ENCODE measurements around the gene CMSS1. TPM values are rescaled to one million over a fixed set of nuclear protein-coding genes. Genes with fewer than 3 reads are reported as not detected.

CMSS1 gene
- total RNA-seq, 1 donor from 2014 or later: 35.7 TPM

GRCh38 chr3:100053951-100054620, 236.4 kb downstream of the CMSS1 start:
- H3K27me3 Mint-ChIP-seq: no peaks in the 10 kb centered on the region
- H3K36me3 Mint-ChIP-seq (ENCODE audit: insufficient read depth): peaks cover 3% of the 10 kb centered on the region
- DNase-seq (ENCODE audit: low spot score, unreplicated experiment): no peak
- H3K27ac Mint-ChIP-seq: peak overlapping the region; percentile 82
- TF ChIP-seq, protein P1, sequence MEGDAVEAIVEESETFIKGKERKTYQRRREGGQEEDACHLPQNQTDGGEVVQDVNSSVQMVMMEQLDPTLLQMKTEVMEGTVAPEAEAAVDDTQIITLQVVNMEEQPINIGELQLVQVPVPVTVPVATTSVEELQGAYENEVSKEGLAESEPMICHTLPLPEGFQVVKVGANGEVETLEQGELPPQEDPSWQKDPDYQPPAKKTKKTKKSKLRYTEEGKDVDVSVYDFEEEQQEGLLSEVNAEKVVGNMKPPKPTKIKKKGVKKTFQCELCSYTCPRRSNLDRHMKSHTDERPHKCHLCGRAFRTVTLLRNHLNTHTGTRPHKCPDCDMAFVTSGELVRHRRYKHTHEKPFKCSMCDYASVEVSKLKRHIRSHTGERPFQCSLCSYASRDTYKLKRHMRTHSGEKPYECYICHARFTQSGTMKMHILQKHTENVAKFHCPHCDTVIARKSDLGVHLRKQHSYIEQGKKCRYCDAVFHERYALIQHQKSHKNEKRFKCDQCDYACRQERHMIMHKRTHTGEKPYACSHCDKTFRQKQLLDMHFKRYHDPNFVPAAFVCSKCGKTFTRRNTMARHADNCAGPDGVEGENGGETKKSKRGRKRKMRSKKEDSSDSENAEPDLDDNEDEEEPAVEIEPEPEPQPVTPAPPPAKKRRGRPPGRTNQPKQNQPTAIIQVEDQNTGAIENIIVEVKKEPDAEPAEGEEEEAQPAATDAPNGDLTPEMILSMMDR (IDR thresholded peaks at IDR 0.05; ENCODE audit: unreplicated experiment): no peak
- H3K9me3 Mint-ChIP-seq (ENCODE audit: low read depth): peaks cover 6% of the 10 kb centered on the region
- H3K4me1 Mint-ChIP-seq (ENCODE audit: low read depth): peaks cover 15% of the 10 kb centered on the region
- H3K4me3 Mint-ChIP-seq (ENCODE audit: low read depth): no peak overlapping the region

GRCh38 chr3:100057716-100058575, 240.3 kb downstream of the CMSS1 start:
- Mint-ChIP-seq H3K27me3 (no peaks in the 10 kb centered on the region), H3K36me3 (ENCODE audit: insufficient read depth) (peaks cover 4% of the 10 kb centered on the region), H3K27ac (no peak overlapping the region), H3K4me1 (ENCODE audit: low read depth) (peaks cover 15% of the 10 kb centered on the region), H3K9me3 (ENCODE audit: low read depth) (peaks cover 6% of the 10 kb centered on the region), H3K4me3 (ENCODE audit: low read depth) (no peak overlapping the region)
- TF ChIP-seq, protein P1 (IDR thresholded peaks at IDR 0.05; ENCODE audit: unreplicated experiment): no peak
- no peak for DNase-seq (ENCODE audit: low spot score, unreplicated experiment)

- no peaks in the 10 kb centered on the region for H3K27me3 Mint-ChIP-seq
- peaks cover 4% of the 10 kb centered on the region for H3K4me1 Mint-ChIP-seq (ENCODE audit: low read depth)
- peaks cover 4% of the 10 kb centered on the region for H3K36me3 Mint-ChIP-seq (ENCODE audit: insufficient read depth)
- TF ChIP-seq, protein P1 (IDR thresholded peaks at IDR 0.05; ENCODE audit: unreplicated experiment): no peak
- no peak overlapping the region for H3K27ac Mint-ChIP-seq
- peaks cover 6% of the 10 kb centered on the region for H3K9me3 Mint-ChIP-seq (ENCODE audit: low read depth)
- no peak for DNase-seq (ENCODE audit: low spot score, unreplicated experiment)
- H3K4me3 Mint-ChIP-seq (ENCODE audit: low read depth): no peak overlapping the region
Measured at GRCh38 chr3:100059472-100059871, 241.8 kb downstream of the CMSS1 start.

GRCh38 chr3:100060685-100061484, 243.2 kb downstream of the CMSS1 start:
- Mint-ChIP-seq H3K4me3 (ENCODE audit: low read depth) (no peak overlapping the region), H3K9me3 (ENCODE audit: low read depth) (peaks cover 2% of the 10 kb centered on the region), H3K27me3 (no peaks in the 10 kb centered on the region), H3K27ac (no peak overlapping the region), H3K36me3 (ENCODE audit: insufficient read depth) (peaks cover 2% of the 10 kb centered on the region), H3K4me1 (ENCODE audit: low read depth) (peaks cover 2% of the 10 kb centered on the region)
- TF ChIP-seq, protein P1 (IDR thresholded peaks at IDR 0.05; ENCODE audit: unreplicated experiment): no peak
- DNase-seq (ENCODE audit: low spot score, unreplicated experiment): no peak

- H3K27me3 Mint-ChIP-seq: no peaks in the 10 kb centered on the region
- TF ChIP-seq, protein P1 (IDR thresholded peaks at IDR 0.05; ENCODE audit: unreplicated experiment): no peak
- no peak overlapping the region for H3K4me3 Mint-ChIP-seq (ENCODE audit: low read depth)
- H3K9me3 Mint-ChIP-seq (ENCODE audit: low read depth): no peaks in the 10 kb centered on the region
- H3K36me3 Mint-ChIP-seq (ENCODE audit: insufficient read depth): peaks cover 1% of the 10 kb centered on the region
- peaks cover 5% of the 10 kb centered on the region for H3K4me1 Mint-ChIP-seq (ENCODE audit: low read depth)
- H3K27ac Mint-ChIP-seq: no peak overlapping the region
- DNase-seq (ENCODE audit: low spot score, unreplicated experiment): no peak
Measured at GRCh38 chr3:100062665-100063064, 245.0 kb downstream of the CMSS1 start.

Measured in progenitor cell of endocrine pancreas (in vitro differentiated cells).